Muscle layer of colon (tissue), 2 donors: ENCODE results near the gene MEI4.
"Not testable (repeated sequence)": the region's sequence is repeated elsewhere in the genome, so short reads cannot be mapped to it uniquely, and the experiment has no call there.

Source experiments
- H3K27ac ChIP-seq: one replicate; pipeline ENCODE4 v1.7.0; 2013; ENCODE audit warnings: low read depth, mild to moderate bottlenecking, low read length, moderate library complexity
- H3K27me3 ChIP-seq, 2 donors: one replicate each; pipeline ENCODE4 v1.7.0; 2013; ENCODE audit warnings: low read length in 2 of 2, mild to moderate bottlenecking in 2 of 2; ENCODE audit not compliant: insufficient read depth in 2 of 2, control insufficient read depth in 1 of 2
- H3K36me3 ChIP-seq: one replicate; pipeline ENCODE4 v1.7.0; 2013; ENCODE audit warnings: mild to moderate bottlenecking, low read length; ENCODE audit not compliant: insufficient read depth
- H3K4me1 ChIP-seq: one replicate; pipeline ENCODE4 v1.7.0; 2013; ENCODE audit warnings: mild to moderate bottlenecking, low read length; ENCODE audit not compliant: insufficient read depth
- H3K4me3 ChIP-seq, 2 donors: one replicate each; pipeline ENCODE4 v1.7.0; 2013; ENCODE audit warnings: low read length in 2 of 2, low read depth in 1 of 2, mild to moderate bottlenecking in 1 of 2, moderate library complexity in 1 of 2
- H3K9ac ChIP-seq: one replicate; pipeline ENCODE4 v1.7.0; 2013; ENCODE audit warnings: low read length
- H3K9me3 ChIP-seq: one replicate; pipeline ENCODE4 v1.7.0; 2013; ENCODE audit warnings: mild to moderate bottlenecking, low read length
- donor health status: abdominal sarcoma.
- donor health status: Adenocarcinoma of cecum.

The MEI4 gene

GRCh38 chr6:77683515-77683914 is 30.7 kb downstream of the MEI4 start:
- no peak overlapping the region for H3K27ac ChIP-seq
- no peaks in the 10 kb centered on the region for H3K9me3 ChIP-seq
- H3K9ac ChIP-seq, result no peak overlapping the region
- no peaks in the 10 kb centered on the region for H3K4me1 ChIP-seq
- H3K4me3 ChIP-seq, result no peak overlapping the region
- no peaks in the 10 kb centered on the region for H3K27me3 ChIP-seq
- no peaks in the 10 kb centered on the region for H3K36me3 ChIP-seq

GRCh38 chr6:77686931-77687330 is 34.1 kb downstream of the MEI4 start:
- no peaks in the 10 kb centered on the region for H3K27me3 ChIP-seq
- no peaks in the 10 kb centered on the region for H3K36me3 ChIP-seq
- no peak overlapping the region for H3K27ac ChIP-seq
- H3K9me3 ChIP-seq, result no peaks in the 10 kb centered on the region
- no peaks in the 10 kb centered on the region for H3K4me1 ChIP-seq
- H3K9ac ChIP-seq, result no peak overlapping the region
- no peak overlapping the region for H3K4me3 ChIP-seq

- H3K36me3 ChIP-seq, result no peaks in the 10 kb centered on the region
- H3K4me1 ChIP-seq, result no peaks in the 10 kb centered on the region
- H3K9ac ChIP-seq, result no peak overlapping the region
- no peak overlapping the region for H3K27ac ChIP-seq
- H3K4me3 ChIP-seq, result no peak overlapping the region
- H3K27me3 ChIP-seq, result no peaks in the 10 kb centered on the region
- H3K9me3 ChIP-seq, result no peaks in the 10 kb centered on the region
Observed at GRCh38 chr6:77688649-77689048, 35.8 kb downstream of the MEI4 start.

- not testable (repeated sequence) for H3K4me3 ChIP-seq, H3K9me3 ChIP-seq, H3K4me1 ChIP-seq, H3K27ac ChIP-seq, H3K27me3 ChIP-seq, H3K9ac ChIP-seq, H3K36me3 ChIP-seq
Observed at GRCh38 chr6:77700095-77700494, 47.3 kb downstream of the MEI4 start.

- Histone ChIP-seq H3K27me3 (no peaks in the 10 kb centered on the region), H3K4me1 (no peaks in the 10 kb centered on the region), H3K9me3 (peaks cover 4% of the 10 kb centered on the region), H3K9ac (no peak overlapping the region), H3K4me3 (no peak overlapping the region), H3K36me3 (no peaks in the 10 kb centered on the region), H3K27ac (no peak overlapping the region)
Observed at GRCh38 chr6:77707603-77708002, 54.8 kb downstream of the MEI4 start.

- no peaks in the 10 kb centered on the region for H3K9me3 ChIP-seq
- H3K27me3 ChIP-seq, result no peaks in the 10 kb centered on the region
- H3K4me3 ChIP-seq, result no peak overlapping the region
- H3K4me1 ChIP-seq, result no peaks in the 10 kb centered on the region
- H3K9ac ChIP-seq, result no peak overlapping the region
- no peak overlapping the region for H3K27ac ChIP-seq
- no peaks in the 10 kb centered on the region for H3K36me3 ChIP-seq
Observed at GRCh38 chr6:77715588-77715987, 62.7 kb downstream of the MEI4 start.

GRCh38 chr6:77716311-77716710 is 63.5 kb downstream of the MEI4 start:
- Histone ChIP-seq H3K9me3 (no peaks in the 10 kb centered on the region), H3K27ac (no peak overlapping the region), H3K9ac (no peak overlapping the region), H3K4me1 (no peaks in the 10 kb centered on the region), H3K4me3 (no peak overlapping the region), H3K27me3 (no peaks in the 10 kb centered on the region), H3K36me3 (no peaks in the 10 kb centered on the region)

GRCh38 chr6:77736010-77736409 is 83.2 kb downstream of the MEI4 start:
- not testable (repeated sequence) for H3K27ac ChIP-seq, H3K4me3 ChIP-seq, H3K36me3 ChIP-seq, H3K4me1 ChIP-seq, H3K9ac ChIP-seq, H3K27me3 ChIP-seq, H3K9me3 ChIP-seq

GRCh38 chr6:77740380-77740779 is 87.5 kb downstream of the MEI4 start:
- Histone ChIP-seq H3K4me3 (no peak overlapping the region), H3K9ac (no peak overlapping the region), H3K36me3 (no peaks in the 10 kb centered on the region), H3K27me3 (no peaks in the 10 kb centered on the region), H3K27ac (no peak overlapping the region), H3K9me3 (no peaks in the 10 kb centered on the region), H3K4me1 (no peaks in the 10 kb centered on the region)

- not testable (repeated sequence) for H3K36me3 ChIP-seq, H3K4me1 ChIP-seq, H3K9me3 ChIP-seq, H3K9ac ChIP-seq, H3K27ac ChIP-seq, H3K27me3 ChIP-seq, H3K4me3 ChIP-seq
Observed at GRCh38 chr6:77752156-77752555, 99.3 kb downstream of the MEI4 start.

- H3K4me3 ChIP-seq, result no peak overlapping the region
- H3K36me3 ChIP-seq, result no peaks in the 10 kb centered on the region
- H3K9ac ChIP-seq, result no peak overlapping the region
- H3K27me3 ChIP-seq, result no peaks in the 10 kb centered on the region
- no peak overlapping the region for H3K27ac ChIP-seq
- H3K4me1 ChIP-seq, result no peaks in the 10 kb centered on the region
- no peaks in the 10 kb centered on the region for H3K9me3 ChIP-seq
Observed at GRCh38 chr6:77762386-77762785, 109.5 kb downstream of the MEI4 start.

GRCh38 chr6:77763124-77763523 is 110.3 kb downstream of the MEI4 start:
- H3K27ac ChIP-seq, result no peak overlapping the region
- H3K9me3 ChIP-seq, result no peaks in the 10 kb centered on the region
- no peak overlapping the region for H3K9ac ChIP-seq
- no peak overlapping the region for H3K4me3 ChIP-seq
- H3K27me3 ChIP-seq, result no peaks in the 10 kb centered on the region
- no peaks in the 10 kb centered on the region for H3K36me3 ChIP-seq
- H3K4me1 ChIP-seq, result no peaks in the 10 kb centered on the region
